Pons (tissue), 1 donor: ENCODE results near the gene CKAP2.
"Not testable (repeated sequence)": the region's sequence is repeated elsewhere in the genome, so short reads cannot be mapped to it uniquely, and the experiment has no call there.

ENCODE experiments used
- DNase-seq: peaks from one replicate; pipeline ENCODE4 v3.0.0-alpha.2; 2016; ENCODE audit warnings: low spot score

Gene CKAP2

GRCh38 chr13:52451135-52451804 lies 4.0 kb upstream of the CKAP2 start:
- DNase-seq, result no peak

- no peak for DNase-seq
These were observed 2.8 kb upstream of the CKAP2 start for GRCh38 chr13:52452470-52452869.

- DNase-seq, result peak; percentile 26
These were observed 839 bp upstream of the CKAP2 start for GRCh38 chr13:52454459-52454819.

- DNase-seq, result peak; percentile 43
These were observed 381 bp downstream of the CKAP2 start for GRCh38 chr13:52455677-52456041.

GRCh38 chr13:52459668-52460067 lies 4.4 kb downstream of the CKAP2 start:
- DNase-seq, result no peak

- no peak for DNase-seq
These were observed 6.0 kb downstream of the CKAP2 start for GRCh38 chr13:52461265-52461664.

GRCh38 chr13:52463526-52463925 lies 8.2 kb downstream of the CKAP2 start:
- DNase-seq, result no peak

- DNase-seq, result not testable (repeated sequence)
These were observed 13.2 kb downstream of the CKAP2 start for GRCh38 chr13:52468487-52468886.

- not testable (repeated sequence) for DNase-seq
These were observed 25.6 kb downstream of the CKAP2 start for GRCh38 chr13:52480677-52481428.

GRCh38 chr13:52487078-52487477 lies 31.8 kb downstream of the CKAP2 start:
- DNase-seq, result not testable (repeated sequence)

GRCh38 chr13:52488763-52489162 lies 33.5 kb downstream of the CKAP2 start:
- not testable (repeated sequence) for DNase-seq

- DNase-seq, result not testable (repeated sequence)
These were observed 35.7 kb downstream of the CKAP2 start for GRCh38 chr13:52491015-52491414.

- DNase-seq, result not testable (repeated sequence)
These were observed 39.0 kb downstream of the CKAP2 start for GRCh38 chr13:52494241-52494640.

- not testable (repeated sequence) for DNase-seq
These were observed 42.7 kb downstream of the CKAP2 start for GRCh38 chr13:52497979-52498378.

GRCh38 chr13:52502277-52502676 lies 47.0 kb downstream of the CKAP2 start:
- DNase-seq, result not testable (repeated sequence)

GRCh38 chr13:52505843-52506242 lies 50.6 kb downstream of the CKAP2 start:
- DNase-seq, result not testable (repeated sequence)

GRCh38 chr13:52509532-52509931 lies 54.3 kb downstream of the CKAP2 start:
- DNase-seq, result not testable (repeated sequence)

GRCh38 chr13:52510221-52510797 lies 55.0 kb downstream of the CKAP2 start:
- not testable (repeated sequence) for DNase-seq

GRCh38 chr13:52511598-52511997 lies 56.3 kb downstream of the CKAP2 start:
- DNase-seq, result not testable (repeated sequence)

- not testable (repeated sequence) for DNase-seq
These were observed 58.8 kb downstream of the CKAP2 start for GRCh38 chr13:52513957-52514596.

- not testable (repeated sequence) for DNase-seq
These were observed 68.0 kb downstream of the CKAP2 start for GRCh38 chr13:52523323-52523722.
